ENCODE results near the gene PRKCH.
A peak's percentile ranks its signal among the peaks of the same experiment; 100 is the strongest.

The PRKCH gene

DNA sequence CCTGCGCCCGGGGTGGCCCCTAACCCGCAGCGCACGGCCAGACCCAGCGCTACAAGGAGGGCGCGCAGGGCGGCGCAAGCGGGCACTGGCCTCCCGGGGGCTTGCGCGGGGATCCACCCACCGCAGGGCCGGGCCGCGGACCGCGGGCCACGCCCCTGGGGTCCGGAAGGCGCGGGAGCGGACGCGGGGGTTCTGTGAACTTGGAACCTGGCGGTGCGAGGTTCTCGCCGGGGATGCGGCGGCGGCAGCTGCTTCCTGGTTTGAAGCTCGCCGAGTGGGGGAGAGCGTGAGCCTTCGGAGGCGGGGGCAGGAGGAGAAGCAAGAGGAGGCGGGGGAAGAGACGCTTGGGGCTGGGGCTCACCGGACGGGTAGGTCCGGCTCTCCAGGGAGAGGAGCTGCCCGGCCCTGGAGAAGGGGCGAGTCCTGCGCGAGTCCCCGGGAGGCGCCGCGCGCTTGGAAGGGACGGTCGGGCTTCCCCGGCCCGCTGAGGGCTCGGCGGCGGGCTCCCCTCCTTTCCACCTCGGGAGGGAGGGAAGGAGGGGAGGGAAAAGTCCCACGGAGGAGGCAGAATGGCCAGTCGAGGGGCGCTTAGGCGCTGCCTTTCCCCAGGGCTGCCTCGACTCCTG is at the start of gene PRKCH:
Gene PRKCH, plus strand, starts transcription at position 195 of the 626 bp plus-strand sequence. CDS start 523 bp downstream, outside the sequence.
- DNase-seq (ENCODE audit: low read depth in 2 of 2) = peak in 1 of 2 experiments; percentile 1

DNA sequence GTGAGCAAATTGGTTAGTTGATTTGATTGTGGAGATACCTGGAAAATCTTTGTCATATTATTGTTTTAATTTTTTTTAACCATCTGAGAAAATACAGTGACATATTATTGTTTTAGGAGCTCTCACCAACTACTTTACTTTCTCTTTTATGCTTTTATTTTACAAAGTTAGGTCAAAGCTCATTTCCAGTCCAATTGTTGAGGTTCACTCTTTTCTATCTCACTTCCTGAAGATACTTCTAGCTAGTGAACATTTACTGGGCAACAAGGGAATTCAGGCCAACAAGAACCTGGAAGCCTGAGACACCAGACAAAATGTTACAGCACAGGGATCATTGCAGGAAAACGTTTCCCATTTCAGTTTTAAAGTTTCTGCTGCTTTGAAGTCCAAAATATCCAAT is 44.1 kb upstream of the PRKCH start:
- no peak for DNase-seq (ENCODE audit: low read depth in 2 of 2)

DNA sequence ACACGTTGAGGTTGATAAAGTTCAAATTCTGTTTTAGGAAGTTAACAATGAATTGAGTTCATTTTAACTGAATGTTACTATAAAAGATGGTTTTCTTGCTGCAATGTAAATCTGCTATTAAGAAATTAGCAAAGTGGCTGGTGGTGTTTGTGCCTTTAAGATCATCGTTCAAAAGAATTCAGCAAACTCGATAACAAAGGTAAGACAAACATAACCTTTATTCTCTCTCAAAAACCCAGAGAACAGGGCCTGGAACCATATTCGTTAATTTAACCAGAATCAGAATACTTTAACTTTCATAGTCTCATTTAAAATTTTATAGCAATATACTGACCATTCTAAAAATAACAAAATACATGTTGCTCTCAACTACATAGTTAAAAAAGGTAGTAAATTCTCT is 43.6 kb upstream of the PRKCH start:
- no peak for DNase-seq (ENCODE audit: low read depth in 2 of 2)

DNA sequence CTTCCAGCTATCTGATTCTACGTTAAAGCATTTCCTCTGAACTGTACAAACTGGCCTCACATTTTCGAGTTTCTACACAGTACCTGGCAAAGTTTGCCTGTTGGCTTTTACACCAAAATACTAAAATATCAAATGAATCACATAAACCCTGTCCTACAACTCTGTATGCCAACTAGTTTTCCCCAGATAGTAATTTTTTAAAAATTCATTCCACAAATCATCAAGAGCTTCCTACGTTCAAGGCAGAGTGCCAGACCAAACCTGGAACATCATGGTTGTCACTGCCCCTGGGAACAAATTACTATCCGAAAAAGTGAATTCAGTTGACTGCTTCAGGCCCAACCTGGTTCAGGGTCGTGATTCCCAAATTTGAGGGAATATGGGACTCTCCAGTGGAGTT is 42.3 kb upstream of the PRKCH start:
- no peak for DNase-seq (ENCODE audit: low read depth in 2 of 2)

DNA sequence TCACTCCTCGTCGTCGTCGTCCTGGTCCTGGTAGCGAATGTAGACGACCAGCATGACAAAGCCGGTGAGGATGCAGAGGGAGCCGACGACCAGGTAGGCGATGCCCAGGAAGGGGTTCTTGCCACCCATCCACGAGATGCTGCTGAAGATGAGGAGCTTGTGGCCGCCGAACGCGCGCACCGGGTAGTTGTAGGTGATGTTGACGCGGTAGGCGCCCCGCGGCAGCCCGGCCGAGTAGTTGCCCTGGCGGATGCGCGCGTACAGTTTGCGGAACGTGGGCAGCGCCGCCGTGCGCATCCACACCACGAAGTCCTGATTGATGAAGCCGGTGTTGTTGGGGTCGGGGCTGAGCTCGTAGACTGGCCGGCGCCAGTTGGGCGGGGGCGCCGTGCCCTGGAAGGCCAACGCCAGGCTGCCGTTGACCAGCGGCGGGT is 41.3 kb upstream of the PRKCH start:
- DNase-seq (ENCODE audit: low read depth in 2 of 2) = no peak

DNA sequence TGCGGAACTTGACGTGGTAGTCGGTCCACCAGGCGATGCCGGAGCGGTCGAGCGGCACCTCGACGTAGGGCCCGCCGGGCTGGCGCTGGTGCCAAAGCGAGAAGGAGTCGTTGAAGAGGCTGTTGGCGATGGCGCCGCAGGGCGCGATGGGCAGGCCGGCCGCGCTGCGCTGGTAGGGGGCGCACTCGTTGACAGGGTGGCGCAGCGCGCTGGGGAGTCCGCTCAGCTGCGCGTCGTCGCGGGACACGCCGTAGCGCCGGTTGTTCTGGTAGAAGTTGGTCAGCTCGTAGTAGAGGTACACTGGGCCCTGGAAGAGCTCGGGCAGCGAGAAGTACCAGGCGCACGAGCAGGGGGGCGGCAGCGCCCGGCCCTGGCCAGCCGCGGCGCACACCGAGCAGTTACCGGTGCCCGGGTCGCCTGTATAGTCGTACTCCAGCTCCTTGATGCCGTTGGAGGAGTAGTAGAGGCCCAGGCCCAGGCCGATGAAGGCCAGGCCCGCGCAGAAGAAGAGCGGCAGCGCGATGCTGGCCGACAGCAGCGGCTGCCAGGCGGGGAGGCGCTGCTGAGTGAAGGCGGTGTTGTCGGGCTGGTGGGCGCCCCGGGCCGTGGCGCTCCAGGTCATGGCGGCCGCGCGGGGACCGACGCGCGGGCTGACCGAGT is 40.7 kb upstream of the PRKCH start:
- no peak for DNase-seq (ENCODE audit: low read depth in 2 of 2)

DNA sequence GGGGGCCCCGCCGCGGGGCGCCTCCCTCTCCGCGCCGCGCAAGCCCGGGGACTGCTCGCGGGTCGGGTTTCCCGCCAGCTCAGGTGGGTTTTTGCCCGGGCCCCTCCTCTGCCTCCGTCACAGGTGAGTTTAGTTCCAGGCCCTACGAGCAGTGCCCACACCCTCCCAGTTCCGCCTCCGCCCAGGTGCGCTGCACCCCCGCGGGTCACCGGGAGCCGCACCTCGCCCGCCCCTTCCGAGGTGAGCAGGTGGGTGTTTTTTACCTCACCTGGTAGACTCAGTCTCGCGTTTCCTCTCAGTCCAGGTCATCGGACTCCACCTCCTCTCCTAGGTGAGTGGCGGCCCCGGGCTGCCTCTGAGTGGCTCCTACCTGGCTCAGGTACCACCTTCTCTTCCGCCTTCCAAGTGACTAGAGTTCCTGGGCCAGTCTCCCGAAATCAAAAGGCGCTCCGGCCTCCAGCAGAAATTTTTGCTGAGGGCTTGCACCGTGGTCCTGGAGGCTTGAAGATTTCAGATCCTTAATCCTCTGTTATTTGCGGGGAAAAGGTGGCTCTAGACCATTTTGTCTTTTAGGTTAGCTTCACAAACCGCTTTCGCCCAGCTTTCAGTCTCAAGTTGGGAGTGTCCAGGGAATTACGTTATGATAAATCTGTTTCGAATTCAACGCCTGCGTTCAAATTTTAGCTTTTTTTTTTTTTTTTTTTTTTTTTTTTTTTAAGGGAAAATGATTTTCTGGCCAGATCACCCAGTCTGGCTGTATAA is 40.0 kb upstream of the PRKCH start, which contains the start of gene TMEM30B:
Gene TMEM30B, minus strand, starts transcription at position 153 of the 762 bp plus-strand sequence. CDS start 191 bp downstream, outside the sequence.
- no peak for DNase-seq (ENCODE audit: low read depth in 2 of 2)

DNA sequence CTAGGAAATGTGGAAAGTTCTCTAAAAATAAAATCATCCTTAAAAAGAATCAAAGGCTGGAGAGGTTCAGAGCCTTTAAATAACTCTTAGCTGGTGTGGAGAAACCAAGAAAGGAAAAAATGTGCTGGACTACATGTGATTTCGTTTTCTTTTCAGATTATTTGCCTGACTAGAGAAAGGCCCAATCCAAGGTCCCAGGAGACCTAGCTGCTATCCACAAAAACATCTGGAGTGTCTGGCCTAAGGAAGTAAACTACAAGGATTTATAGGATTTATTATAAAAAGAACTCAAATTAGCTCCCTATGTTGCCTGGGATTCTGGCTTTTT is 39.5 kb upstream of the PRKCH start:
- peak in 1 of 2 experiments; percentile 24 for DNase-seq (ENCODE audit: low read depth in 2 of 2)

DNA sequence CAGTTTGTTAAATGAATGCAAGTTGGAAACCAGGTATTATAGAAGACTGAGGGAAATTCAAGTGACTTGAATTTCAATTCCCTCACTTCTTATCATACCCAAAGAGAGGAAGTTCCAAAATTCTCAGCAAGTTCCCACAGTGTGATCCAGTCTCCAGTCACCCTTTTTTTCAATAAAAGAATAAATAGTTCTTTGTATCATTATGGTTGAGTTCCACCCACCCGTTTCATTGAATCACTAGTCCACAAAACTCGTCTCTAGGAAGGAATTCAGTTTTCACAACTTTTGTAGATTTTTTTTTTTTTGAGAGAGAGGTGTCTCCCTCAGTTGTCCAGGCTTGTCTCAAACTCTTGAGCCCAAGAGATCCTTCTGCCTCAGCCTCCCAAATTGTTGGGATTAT is 38.6 kb upstream of the PRKCH start:
- DNase-seq (ENCODE audit: low read depth in 2 of 2) = no peak

DNA sequence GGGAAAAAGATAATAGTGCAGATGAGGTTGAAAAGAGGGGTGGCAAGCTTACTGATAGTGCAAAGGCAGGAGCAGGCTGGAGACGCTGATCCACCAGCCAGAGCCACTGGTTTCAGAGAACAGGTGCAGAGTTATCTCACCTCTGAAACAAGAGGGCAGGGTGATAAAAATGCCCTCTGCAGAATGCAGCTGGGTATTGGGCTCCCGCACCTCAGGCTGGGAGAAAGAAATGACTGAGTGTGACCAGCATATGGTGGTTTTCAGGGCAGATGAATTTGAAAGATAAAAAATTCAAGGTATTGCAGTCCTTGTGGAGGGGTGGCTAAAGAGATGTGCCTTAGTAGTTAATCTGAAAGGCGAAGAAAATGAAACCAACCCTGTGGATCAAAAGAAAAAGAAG is 37.4 kb upstream of the PRKCH start:
- no peak for DNase-seq (ENCODE audit: low read depth in 2 of 2)

DNA sequence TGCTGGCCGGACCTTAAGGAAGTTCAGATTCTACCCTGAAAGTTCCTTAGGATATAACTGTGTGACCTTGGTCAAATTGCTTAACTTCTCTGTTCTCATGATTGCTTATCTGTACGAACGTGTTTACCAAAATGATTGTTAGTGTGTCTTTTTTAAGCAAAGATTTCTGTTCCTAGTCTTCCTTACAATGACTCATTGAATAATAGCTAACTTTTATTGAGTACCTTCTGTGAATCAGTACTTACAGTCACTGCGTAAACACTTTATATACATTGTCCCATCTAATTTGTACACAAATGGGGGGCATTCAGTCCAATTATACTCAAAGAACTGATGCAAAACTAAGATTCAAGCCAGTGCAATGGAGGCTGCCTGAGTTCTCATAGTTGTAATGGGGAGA is 36.0 kb upstream of the PRKCH start:
- DNase-seq (ENCODE audit: low read depth in 2 of 2) = no peak

DNA sequence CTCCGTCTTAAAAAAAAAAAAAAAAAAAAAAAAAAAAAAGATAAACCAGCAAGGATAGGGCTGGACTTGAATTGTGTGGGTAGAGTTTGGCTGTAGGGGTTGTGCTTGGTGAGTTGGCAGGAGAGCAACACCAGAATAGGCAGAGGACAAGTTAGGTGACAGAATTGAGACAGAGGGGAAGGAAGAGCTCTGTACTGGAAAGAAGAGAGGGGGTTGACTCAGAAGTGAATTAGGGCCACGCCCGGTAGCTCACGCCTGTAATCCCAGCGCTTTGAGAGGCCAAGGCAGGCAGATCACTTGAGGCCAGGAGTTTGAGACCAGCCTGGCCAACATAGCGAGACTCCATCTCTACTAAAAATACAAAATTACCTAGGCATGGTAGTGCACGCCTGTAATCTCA is 34.2 kb upstream of the PRKCH start:
- DNase-seq (ENCODE audit: low read depth in 2 of 2) = no peak

DNA sequence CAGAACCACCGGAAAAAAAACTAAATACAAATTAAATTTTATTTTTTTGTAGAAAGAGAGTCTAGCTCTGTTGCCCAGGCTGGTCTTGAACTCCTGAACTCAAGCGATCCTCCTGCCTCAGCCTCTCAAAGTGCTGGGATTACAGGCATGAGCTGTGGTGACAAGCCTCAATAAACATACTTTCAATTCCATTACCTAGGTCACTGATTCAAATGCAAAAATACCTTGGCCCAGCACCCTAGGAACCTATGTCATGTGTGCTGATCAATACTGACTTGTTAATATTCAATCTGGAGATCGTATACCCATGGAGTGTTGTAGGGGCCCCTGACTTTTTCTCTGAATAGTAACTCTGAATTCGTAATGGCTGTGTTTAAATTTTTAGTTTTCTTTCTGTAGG is 33.2 kb upstream of the PRKCH start:
- DNase-seq (ENCODE audit: low read depth in 2 of 2) = no peak

DNA sequence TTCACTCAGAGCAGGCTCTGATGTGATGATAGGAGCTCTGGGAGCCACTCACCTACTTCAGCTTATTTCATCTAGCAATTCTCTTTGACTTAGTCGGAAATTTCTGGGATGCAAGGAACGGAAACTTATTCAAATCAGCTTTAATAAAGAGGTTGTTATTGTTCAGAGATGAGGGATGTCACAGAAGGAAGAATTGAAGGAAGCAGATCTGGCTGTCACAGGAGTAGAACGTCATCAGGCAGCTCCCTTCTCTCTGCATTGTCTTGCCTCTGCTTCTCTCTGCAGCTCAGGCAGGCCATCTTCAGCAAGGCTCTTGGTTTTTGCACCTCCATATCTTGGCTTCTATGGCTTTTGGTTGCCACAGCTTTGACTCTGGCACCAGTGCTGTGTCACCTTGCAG is 32.7 kb upstream of the PRKCH start:
- DNase-seq (ENCODE audit: low read depth in 2 of 2) = no peak

DNA sequence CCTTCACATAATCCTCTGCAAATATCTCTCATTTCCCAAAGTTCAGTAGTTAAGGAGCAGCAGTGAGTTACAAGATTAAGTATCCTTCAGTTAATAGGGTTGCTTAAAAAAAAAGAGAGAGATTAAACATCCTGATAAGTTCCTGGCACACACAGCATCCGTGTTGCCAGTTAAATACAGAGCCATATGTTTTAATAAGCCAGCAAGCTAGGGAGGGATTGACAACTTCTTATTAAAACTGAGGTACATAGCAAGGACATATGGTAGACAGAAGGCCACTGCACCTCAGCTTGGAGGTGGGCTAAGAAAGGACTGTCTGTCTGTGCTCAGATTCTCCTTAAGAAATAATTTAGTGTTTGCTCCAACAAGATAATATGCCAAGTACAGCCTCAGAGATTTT is 30.7 kb upstream of the PRKCH start:
- DNase-seq (ENCODE audit: low read depth in 2 of 2) = no peak

DNA sequence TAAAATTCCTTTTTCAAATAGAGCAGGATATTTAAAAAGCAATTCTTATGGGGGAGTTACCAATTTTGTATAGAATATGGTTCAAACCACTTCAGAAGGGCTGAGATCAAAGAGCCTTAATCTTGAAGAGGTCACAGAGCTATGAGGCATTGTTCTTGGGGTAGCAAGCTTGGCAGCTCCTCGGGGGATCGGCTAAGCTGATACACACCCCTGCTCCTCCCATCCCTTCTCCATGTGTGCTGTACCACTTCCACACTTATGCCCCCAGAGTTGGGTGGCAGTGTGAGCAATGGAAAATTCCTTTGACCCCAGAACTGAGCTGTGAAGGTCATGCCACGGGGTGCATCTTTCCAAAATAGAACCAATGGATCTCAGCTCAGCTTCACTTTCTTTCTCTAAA is 25.2 kb upstream of the PRKCH start:
- no peak for DNase-seq (ENCODE audit: low read depth in 2 of 2)

DNA sequence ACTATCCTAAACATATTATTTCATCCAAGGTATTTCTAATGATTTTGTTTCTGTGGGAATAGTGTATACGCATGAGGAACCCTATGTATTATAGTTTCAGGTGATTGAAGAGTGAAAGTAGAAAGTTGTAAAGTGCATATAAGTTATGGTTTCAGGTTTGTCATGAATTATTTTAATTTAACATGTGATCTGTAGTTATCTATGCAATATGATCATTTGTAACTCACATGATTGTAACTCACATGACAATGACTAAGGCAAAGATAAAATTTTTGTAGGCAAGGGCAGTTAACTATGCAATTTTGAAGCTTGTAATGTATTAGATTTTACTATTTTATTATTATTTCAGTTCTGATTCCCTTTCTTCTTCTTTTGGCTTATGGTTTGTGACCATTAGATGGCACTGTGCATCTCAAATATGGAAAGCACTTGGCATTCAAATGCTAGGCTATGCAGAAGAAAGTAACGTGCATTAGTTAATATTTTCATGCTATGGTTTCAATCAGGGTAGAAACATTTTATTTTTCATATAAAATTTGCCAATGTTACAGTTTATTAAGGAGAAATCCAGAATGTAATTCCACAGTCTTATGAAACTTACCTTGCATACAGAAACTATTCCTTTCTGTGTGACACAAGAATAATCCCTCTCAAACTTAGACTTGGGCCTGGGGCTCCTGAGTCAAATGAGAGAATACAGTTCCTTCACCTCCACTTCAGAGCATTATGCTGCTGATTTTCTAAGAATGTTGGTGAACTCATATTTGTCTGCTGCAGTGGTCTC is 24.5 kb upstream of the PRKCH start:
- no peak for DNase-seq (ENCODE audit: low read depth in 2 of 2)

DNA sequence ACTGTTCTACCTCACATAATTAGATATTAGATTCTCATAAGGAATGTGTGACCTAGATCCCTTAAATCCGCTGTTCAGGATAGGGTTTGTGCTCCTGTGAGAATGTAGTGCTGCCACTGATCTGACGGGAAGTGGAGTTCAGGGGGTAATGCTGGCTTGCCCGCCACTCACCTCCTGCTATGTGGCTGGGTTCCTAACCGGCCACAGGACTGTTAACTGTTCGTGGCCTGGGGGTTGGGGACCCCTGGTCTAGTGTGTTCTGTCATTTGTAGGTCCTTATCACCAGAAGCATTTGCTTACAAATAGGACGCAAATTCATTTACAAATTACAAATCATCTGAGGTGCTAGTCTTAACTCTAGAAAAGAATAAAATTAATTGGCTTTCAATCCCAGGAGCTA is 23.8 kb upstream of the PRKCH start:
- no peak for DNase-seq (ENCODE audit: low read depth in 2 of 2)

DNA sequence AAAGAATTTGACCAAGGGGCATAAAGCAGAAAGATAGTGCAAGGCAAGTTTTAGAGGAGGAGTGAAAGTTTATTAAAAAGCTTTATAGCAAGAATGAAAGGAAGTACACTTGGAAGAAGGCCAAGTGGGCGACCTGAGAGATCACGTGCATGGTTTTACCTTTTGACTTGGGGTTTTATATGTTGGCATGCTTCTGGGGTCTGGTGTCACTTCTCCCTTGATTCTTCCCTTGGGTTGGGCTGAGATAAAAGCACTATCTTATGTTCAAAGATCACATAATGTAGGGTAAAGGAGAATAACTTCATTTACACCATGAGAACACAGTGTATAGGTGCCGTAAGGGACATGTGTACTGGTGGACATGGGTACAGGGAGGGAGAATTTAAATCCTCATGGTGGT is 22.6 kb upstream of the PRKCH start:
- no peak for DNase-seq (ENCODE audit: low read depth in 2 of 2)

DNA sequence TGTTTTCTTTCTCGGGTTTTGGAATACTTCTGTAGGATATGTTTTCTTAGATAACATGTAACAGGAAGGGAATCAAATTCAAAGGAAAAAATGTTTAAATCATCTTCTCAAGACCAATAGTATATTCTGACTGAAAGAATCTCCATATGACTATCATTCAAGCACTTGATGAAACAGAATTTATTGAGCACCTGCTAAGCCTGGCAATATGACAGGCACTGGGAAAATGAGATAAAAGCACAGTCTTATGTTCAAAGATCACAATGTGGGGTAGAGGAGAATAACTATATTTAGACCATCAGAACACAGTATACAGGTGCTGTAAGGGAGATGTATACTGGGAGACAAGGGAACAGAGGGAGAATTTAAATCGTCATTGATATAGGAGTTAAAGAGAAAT is 21.2 kb upstream of the PRKCH start:
- no peak for DNase-seq (ENCODE audit: low read depth in 2 of 2)

DNA sequence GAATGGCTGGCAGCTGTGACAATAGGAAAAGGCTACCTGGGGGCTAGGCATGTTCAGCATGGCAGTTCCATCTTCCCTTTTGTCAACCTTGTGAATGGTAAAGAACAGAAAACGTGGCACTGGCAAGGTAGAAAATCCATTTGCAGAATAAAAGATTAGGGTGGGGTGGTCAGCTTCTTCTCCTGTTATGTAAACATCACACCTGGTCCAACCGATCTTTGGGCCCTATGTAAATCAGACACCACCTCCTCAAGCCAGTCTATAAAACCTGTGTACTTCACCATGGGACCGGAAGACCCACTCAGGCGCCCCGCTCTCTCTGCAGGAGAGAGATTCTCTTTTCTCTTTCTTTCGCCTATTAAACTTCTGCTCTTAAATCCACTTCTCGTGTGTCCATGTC is 20.6 kb upstream of the PRKCH start:
- no peak for DNase-seq (ENCODE audit: low read depth in 2 of 2)

DNA sequence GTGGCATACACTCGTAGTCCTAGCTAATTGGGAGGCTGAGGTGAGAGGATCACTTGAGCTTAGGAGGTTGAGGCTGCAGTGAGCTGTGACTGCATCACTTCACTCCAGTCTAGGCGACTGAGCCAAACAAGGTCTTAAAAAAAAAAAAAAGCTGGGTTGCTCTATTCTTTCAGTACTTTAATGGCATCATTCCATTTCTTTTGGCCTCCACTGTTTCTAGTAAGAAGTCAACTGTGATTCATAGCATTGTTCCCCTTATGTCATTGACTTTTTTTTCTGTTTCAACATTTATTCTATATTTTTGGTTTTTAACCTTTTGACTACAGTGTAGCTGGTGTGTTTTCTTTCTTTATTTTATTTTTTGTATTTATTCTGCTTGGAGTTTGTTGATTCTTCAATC is 16.7 kb upstream of the PRKCH start:
- DNase-seq (ENCODE audit: low read depth in 2 of 2) = no peak

All from fibroblast of skin of left quadriceps (primary cell).